Hepatic stellate cell (primary cell): ENCODE data around the gene LAG3.

ENCODE experiments used
- DNase-seq: peaks from one replicate; pipeline ENCODE4 v3.0.0; 2011; ENCODE audit warnings: low spot score

The LAG3 gene

DNA sequence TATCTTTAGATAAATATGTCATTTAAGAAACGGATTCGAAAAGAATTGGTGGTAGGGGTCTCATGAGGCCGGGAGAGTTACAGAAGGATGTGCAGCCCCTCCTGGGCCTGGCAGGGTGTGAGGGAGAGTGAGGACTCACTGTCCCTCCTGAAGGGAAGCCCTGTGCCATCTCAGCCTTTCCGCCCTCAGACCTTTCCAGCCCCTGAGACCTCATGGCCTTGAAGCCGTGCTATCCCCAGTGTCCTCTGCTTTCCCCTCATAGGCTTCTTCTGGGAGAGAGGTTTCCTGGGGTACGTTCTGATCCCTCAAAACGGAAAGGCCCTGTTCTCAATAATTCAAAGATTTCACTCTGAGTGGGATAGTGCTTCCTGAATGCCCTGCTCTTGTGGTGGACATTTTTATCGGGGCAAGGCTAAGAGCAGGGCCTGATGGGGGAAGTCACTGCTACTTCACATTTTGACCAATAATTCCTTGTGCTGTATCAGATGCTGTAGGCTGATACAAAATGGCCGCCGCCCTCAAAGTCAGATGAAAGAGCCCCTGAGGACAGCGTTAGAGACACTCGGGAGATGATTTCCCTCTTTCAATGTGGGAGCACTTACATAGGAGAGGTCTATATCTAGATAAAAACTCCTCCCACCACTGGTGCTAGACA lies 18.3 kb downstream of the LAG3 start:
- DNase-seq: no peak

- DNase-seq: no peak
Observed at GRCh38 chr12:6791931-6792520, 19.7 kb downstream of the LAG3 start.

DNA sequence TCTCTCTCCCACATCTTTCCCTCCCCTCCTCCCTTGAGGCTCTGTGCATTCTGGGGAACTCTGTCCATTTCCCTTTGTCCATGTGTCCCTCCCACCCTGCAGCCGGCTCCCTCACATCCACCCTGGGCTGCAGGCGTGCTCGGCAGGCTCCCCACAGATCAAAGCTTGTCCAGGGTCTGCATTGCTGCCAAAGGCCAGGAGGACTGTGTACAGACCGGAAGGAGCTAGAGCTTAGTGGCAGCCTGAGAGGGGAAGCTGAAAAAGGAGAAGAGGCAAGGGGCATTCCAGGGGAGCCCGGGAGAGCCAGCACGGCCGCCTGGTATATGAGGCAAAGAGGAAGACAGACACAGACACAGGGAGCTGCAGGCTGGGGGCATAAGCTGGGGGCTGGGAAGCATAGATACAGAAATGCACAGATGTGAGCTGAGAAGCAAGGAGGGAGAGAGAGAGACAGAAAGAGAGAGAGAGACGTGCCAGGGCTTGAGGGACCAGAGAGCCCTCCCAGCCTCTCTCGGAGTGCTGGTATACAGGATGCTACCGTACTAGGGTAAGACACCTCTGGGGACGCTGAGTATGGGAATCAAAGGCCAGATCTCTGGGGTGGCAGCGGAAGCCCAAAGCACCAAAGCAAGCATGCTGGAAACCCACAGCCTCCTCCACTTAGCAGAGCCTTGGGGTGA lies 20.3 kb downstream of the LAG3 start:
- DNase-seq: peak; percentile 38

- no peak for DNase-seq
Observed at GRCh38 chr12:6795088-6795487, 22.8 kb downstream of the LAG3 start.

GRCh38 chr12:6796576-6796975 lies 24.3 kb downstream of the LAG3 start:
- no peak for DNase-seq

DNA sequence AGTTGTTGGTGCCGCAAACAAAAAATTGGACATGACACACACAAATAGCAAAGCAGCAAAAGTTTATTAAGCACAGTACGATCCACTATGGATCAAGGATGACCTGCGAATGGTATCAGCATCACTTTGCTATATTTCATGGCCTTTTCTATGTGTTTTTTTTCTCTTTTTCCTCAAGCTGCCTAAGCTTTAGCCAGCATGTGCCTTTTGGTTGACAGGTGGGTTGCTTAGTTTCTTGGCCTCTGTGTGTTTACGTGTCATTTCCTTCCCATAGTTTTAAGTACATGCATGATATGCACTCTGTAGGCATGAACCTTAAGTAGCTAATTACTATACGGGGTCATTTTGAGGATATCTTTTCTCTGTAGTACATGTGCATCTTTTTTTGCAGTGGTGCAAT lies 26.8 kb downstream of the LAG3 start:
- DNase-seq: no peak

DNA sequence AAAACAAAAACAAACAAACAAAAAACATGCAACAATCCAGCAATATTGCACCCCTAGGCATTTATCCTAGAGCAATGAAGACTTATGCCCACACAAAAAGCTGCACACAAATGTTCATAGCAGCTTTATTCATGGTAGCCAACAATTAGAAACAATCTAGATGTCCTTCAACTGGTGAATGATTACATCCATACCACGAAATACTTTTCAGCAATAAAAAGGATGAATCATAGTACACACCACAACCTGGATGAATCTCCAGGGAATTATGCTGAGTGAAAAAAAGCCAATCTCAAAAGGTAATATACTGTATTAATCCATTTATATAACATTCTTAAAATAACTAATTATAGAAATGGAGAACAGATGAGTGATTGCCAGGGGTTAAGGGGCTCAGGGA lies 34.9 kb downstream of the LAG3 start:
- DNase-seq: no peak

DNA sequence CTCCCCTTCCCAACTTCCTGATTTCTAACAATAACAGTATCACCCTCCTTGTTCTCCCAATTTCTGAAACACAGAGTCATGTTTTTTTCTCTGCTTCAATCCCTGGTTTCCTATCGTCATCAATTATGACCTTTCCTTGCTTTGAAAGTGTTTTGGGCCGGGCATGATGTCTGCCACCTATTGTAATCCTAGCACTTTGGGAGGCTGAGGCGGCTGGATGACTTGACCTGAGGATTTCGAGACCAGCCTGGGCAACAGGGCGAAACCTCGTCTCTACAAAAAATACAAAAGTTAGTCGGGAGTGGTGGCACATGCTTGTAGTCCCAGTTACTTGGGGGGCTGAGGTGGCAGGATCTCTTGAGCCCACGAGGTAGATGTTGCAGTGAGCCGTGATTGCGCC lies 36.7 kb downstream of the LAG3 start:
- no peak for DNase-seq

GRCh38 chr12:6810758-6811157 lies 38.4 kb downstream of the LAG3 start:
- no peak for DNase-seq

GRCh38 chr12:6813363-6813762 lies 41.0 kb downstream of the LAG3 start:
- DNase-seq: no peak

DNA sequence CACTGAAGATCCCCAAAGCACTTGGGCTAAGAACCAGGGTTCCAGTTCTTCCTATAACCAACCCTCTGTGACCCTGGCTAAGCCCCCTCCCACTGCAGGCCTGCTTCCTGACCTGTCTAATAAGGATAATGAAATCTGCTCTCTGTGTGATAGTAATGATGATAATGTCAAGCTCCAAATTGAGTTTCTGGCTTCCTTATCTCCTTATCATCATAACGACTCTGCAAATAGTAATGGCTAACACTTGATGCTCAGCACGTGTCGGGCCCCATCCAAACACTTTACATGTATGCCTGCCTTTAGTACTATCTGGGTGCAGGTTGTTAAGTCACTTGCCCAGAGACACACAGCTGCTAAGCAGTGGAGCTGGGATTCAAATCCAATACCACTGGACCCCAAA lies 44.3 kb downstream of the LAG3 start:
- no peak for DNase-seq

DNA sequence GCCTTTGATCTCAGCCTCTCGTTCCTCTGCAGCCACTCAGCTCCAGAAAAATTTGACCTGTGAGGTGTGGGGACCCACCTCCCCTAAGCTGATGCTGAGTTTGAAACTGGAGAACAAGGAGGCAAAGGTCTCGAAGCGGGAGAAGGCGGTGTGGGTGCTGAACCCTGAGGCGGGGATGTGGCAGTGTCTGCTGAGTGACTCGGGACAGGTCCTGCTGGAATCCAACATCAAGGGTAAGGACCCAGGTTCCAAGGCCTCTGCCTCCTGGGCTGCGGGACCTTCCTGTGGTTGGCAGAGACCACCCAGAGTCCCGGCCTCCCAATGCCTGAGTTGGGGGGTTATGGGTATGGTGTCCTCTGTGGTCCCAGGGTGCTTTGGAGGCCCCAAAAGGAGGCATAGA lies 44.8 kb downstream of the LAG3 start:
- DNase-seq: no peak

DNA sequence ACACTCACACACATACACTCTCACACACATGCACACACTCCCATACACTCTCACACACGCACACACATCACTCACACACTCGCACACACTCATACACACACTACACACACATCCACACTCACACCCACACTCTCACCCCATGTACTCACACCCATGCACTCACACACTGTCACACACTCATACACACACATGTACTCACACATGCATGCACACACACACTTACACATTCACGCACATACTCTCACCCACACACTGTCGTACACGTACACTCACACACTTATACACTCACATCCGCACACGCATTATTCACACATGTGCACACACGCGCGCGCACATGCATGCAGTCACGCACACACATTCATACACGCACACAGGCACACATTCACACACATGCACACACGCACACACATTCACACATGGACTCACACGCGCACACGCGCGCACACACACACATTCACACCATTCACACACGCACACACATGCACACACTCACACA lies 45.4 kb downstream of the LAG3 start:
- DNase-seq: no peak

- no peak for DNase-seq
Observed at GRCh38 chr12:6818222-6818621, 45.9 kb downstream of the LAG3 start.

DNA sequence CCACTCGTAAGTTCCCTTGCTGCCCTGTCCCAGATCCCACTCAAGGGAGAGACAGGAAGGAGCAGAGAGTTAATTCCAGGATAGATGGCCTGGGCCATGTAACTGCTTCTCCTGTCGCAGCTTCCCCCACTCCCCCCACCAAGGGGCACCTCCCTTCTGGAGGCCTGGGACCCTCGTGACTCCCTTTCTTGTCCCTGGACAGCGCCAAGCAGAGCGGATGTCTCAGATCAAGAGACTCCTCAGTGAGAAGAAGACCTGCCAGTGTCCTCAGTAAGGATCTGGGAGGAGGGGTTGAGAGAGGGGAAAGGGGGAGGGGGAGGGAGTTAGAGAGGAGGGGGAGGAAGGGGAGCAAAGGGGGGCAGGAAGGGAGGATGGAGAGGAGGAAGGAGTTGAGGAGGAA lies 46.3 kb downstream of the LAG3 start:
- DNase-seq: no peak

DNA sequence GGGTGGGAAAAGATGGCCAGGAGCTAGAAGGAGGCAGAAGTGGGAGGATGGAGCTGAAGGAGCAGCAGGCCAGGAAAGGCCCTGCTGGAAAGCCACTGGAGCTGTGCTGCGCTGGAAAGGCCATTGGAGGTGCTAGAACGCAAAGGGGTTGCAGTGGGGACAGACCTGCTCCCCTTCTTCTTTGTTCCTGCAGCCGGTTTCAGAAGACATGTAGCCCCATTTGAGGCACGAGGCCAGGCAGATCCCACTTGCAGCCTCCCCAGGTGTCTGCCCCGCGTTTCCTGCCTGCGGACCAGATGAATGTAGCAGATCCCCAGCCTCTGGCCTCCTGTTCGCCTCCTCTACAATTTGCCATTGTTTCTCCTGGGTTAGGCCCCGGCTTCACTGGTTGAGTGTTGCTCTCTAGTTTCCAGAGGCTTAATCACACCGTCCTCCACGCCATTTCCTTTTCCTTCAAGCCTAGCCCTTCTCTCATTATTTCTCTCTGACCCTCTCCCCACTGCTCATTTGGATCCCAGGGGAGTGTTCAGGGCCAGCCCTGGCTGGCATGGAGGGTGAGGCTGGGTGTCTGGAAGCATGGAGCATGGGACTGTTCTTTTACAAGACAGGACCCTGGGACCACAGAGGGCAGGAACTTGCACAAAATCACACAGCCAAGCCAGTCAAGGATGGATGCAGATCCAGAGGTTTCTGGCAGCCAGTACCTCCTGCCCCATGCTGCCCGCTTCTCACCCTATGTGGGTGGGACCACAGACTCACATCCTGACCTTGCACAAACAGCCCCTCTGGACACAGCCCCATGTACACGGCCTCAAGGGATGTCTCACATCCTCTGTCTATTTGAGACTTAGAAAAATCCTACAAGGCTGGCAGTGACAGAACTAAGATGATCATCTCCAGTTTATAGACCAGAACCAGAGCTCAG lies 47.0 kb downstream of the LAG3 start:
- no peak for DNase-seq

- no peak for DNase-seq
Observed at GRCh38 chr12:6820166-6820565, 47.8 kb downstream of the LAG3 start.

GRCh38 chr12:6821591-6822425 lies 49.5 kb downstream of the LAG3 start, which contains the start of gene GPR162:
TSS of gene GPR162 (plus strand) at chr12:6821821. CDS start at chr12:6823899, 2,078 bp downstream.
- peak; percentile 83 for DNase-seq

GRCh38 chr12:6822426-6823135 lies 50.3 kb downstream of the LAG3 start:
- no peak for DNase-seq

DNA sequence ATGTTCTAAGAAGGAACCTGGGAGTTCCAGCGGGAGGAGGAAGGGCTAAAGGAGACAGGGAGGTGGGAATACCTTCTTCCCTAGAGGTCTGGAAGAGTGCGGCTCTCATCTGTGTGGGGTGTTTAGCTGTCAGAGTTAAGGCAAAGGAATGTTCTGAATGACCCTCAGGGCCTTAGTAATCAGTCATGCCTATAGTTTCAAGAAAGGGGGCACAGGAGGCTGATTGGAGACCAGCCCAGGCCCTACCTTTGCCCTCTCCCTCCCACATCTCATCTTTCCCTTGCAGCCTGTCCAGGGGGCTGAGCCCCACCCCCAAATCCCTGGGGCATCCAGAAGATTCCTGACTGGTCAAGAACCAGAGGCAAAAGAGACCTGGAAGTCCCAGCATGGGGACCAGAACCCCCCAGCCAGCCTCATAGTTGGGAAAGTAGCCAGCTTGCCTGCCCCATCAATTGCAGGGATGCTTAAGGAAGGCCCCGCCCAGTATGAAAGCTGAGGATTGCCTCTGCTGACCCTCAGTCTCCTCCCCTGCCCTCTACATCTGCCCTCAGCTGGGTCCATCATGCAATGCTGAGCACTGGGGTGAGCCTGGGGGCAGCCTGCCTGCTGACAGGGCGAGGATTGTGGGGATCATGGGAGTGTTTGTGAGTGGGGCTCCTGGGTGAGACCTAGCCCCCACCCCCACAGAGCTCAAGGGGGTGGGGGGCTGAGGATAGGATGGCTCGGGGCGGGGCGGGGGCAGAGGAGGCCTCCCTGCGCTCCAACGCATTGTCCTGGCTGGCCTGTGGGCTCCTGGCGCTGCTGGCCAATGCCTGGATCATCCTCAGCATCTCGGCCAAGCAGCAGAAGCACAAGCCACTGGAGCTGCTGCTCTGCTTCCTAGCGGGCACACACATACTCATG lies 51.1 kb downstream of the LAG3 start:
- no peak for DNase-seq
